T-helper 2 cell treated with Interferon-gamma antibody and Interleukin-4, amounts not matched to agents 100 ng/mL and 5 ng/mL, for 36 hours (primary cell): Measurements from ENCODE around the gene ACE. TPM values are rescaled to one million over a fixed set of nuclear protein-coding genes. Genes with fewer than 3 reads are reported as not detected.

Experiments
- intact Hi-C: fragments of 100-400 bp; cut with micrococcal nuclease; formaldehyde crosslinking; loops from one replicate; pipeline ENCODE4 v1.15.1; 2023
- total RNA-seq: library from RNA; stranded (reverse); gene quantifications from 2 replicates; pipeline ENCODE4 v1.2.3, GENCODE V29; 2022

The ACE gene
- total RNA-seq, 1 donor from 2014 or later: 1.5 TPM

DNA sequence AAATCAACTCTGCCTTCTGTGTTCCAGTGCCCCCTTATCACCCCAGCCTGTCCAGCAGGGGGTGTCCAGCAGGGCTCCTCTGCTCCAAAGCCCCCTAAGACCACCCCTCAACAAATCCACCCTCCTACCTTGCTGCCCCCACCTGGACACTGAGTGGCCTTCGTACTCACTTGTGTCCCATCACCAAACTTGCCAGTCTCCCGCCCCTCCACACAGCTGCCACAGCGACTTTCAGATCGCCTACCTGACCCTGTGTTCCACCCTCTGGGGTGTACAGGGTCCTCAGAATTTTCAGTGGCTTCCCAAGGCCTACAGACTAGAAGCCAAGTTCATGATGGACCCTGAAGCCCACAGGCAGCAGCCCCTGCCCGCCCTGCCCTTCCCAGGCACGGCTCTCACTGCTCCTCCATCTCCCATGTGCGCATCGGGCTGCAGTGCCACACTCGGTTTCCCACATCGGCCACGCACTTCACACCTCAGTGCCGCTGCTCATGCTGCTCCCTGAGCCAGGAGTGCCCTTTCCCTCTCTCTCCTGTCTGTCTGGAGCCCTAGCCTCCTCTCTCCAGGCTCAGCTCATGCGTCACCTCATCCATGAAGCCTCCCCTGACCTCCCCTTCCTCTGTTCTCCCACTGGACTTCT is 58.1 kb downstream of the ACE start:
- intact Hi-C loops: no loop called here

GRCh38 chr17:63535640-63536039 is 58.8 kb downstream of the ACE start:
- intact Hi-C loops: no loop called here

GRCh38 chr17:63537001-63537400 is 60.1 kb downstream of the ACE start:
- intact Hi-C loops: no loop called here

GRCh38 chr17:63537991-63538692 is 61.3 kb downstream of the ACE start:
- intact Hi-C loops: no loop called here

- intact Hi-C loops: no loop called here
These were observed 62.1 kb downstream of the ACE start for GRCh38 chr17:63538693-63539595.

- intact Hi-C loops: no loop called here
These were observed 63.7 kb downstream of the ACE start for GRCh38 chr17:63540590-63540989.

- intact Hi-C loops: no loop called here
These were observed 65.3 kb downstream of the ACE start for GRCh38 chr17:63542218-63542545.

GRCh38 chr17:63542942-63543821 is 66.3 kb downstream of the ACE start:
- intact Hi-C loops: no loop called here

GRCh38 chr17:63543822-63544420 is 67.1 kb downstream of the ACE start:
- intact Hi-C loops: no loop called here

DNA sequence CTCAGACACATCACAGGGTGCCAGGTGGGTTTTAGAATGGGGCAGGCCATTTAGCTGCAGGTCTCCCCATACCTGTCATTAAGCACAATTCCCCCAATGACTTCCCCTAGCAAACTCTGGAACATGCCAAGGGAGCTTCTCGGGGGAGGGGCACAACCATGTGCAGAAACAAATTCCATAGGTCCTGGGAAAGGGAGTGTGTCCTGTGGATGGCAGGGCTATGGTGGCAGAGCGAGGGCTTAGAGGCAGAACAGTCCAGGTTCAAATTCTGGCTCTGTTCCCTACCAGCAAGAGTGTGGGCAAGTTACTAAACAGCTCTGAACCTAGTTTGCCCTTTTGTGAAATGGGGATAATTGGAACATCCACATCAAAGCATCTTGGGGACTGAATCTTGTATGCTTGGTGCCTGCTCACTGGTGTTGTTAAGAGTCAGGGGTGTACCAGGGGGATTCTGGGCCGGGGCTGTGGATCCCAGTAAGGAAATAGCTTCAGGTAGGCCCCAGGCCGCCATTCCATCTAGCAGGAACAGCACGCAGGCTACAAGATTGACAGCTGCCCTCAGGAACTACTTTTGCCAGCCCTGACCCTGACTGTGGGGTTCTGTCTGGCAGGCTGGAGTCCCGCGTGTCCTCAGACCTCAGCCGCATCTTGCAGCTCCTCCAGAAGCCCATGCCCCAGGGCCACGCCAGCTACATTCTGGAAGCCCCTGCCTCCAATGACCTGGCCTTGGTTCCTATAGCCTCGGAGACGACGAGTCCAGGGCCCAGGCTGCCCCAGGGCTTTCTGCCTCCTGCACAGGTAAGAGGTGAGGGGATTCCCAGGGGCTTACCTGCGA is 67.8 kb downstream of the ACE start:
- intact Hi-C loops: no loop called here

- intact Hi-C loops: no loop called here
These were observed 69.6 kb downstream of the ACE start for GRCh38 chr17:63546308-63547082.

GRCh38 chr17:63547083-63547523 is 70.2 kb downstream of the ACE start:
- intact Hi-C loops: no loop called here

Other genes with a start within 250 kb of the ACE start
- gene CYB561, start 30.8 kb upstream of the ACE start, total RNA-seq: 3.3 and 4.2 TPM in 2 replicates
- gene KCNH6, start 46.3 kb downstream of the ACE start, total RNA-seq: not detected in 2 replicates
- 128 and 131 TPM in 2 replicates for gene DCAF7, start 73.4 kb downstream of the ACE start, total RNA-seq
- 18.0 and 18.4 TPM in 2 replicates for gene TACO1, start 123.8 kb downstream of the ACE start, total RNA-seq
- 27.1 and 28.5 TPM in 2 replicates for gene MAP3K3, start 145.4 kb downstream of the ACE start, total RNA-seq
- gene LIMD2, start 223.1 kb downstream of the ACE start, total RNA-seq: 457 and 470 TPM in 2 replicates